ENCODE measurements around the gene PLD6.

The PLD6 gene

DNA sequence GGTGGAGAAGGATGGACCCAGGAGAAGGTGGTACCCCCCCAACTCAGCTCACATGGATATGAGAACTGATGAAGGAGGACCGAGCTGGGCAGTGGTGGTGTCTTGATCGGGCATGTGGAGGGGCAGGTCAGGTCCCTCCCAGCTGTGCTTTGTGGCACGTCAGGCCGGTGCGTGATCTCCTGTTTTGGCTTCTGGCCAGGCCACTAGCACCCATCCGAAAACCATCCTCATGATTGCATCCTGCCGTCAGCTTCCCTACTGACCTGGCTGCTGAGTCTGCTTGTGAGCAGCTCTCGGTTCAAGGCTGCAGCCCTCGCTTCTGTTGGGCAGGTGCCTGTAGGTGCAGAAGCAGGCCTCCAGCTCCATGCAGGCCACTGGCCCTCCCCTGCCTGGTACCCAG lies 53.1 kb downstream of the PLD6 start:
- no peak for DNase-seq

DNA sequence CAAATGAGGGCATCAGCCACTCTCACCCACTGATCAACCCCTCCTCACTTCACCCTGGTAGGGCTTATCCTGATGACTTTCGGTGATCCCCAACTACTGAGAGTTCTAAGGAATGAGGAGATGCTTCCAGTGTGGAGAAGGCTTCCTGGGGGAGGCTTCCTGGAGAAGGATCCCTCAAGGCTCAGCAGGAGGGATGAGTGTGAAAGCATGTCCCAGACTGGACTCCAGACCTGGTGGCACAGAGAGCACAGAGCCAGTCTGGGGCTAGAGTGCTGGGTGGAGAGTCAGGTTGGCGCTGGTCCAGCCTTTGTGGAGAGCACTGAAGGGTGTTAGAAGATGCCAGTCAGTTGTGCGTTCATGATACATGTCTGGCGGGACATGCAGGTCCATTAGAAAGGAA lies 53.7 kb downstream of the PLD6 start:
- DNase-seq = no peak

DNA sequence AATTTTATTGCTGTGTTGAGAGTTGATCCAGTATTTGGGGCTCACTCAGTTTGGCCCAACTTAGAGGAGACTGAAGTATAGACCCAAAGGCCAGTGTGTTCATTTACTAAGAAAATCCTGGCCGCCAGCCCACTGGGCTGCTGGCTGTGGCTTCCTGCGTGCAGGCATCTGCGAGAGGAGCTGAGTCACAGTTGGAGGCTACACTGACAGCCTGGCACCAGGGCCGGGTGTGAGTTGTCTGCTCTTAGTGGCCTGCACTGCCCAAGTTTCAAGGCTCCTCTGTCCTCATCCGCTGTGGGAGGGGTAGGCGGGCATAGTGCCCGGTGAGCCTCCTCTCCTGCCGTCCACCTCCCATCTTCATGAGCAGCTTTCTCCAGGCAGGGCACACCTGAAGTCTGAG lies 54.2 kb downstream of the PLD6 start:
- peak; percentile 70 to 73 for DNase-seq

DNA sequence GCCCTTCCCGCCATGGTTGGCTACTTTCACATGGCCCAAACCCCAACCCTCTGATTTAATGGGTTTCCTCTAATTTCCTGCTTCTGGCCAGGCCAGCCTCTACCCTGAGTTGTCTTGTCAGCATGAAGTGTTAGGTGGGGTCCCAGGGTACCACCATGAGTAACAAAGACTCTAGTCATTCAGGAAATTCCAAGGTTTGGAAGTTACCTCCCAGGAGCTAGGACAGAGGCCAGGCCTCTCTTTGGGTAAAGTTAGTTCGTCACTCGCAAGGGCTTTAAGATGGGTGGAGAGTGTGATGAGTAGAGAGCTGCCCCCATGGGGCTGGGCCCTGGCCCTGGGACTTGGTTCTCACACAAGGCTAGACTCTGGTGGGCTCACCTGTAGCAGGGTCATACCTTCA lies 54.6 kb downstream of the PLD6 start:
- DNase-seq = no peak

DNA sequence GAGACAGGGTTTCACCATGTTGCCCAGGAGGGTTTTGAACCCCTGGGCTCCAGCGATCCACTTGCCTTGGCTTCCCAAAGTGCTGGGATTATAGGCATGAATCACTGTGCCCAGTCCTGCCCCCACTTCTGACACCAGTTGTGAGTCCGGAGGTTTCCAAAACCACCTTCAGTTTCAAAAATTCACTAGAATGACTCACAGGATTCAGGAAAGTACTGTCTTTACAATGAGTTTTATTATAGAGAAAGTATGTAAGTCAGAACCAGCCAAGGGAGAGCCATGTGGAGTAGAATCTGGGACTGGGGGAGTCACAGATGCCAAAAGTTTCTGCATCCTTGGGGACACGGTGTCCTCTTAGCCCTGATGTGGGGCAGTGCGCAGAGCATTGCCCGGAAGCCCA lies 55.1 kb downstream of the PLD6 start:
- DNase-seq = no peak

Data from hippocampal formation (tissue), 2 donors.